Activated effector memory CD4-positive, alpha-beta T cell treated with anti-CD3 and anti-CD28 coated beads, Interleukin-2, amount 50 U/mL, for 16 hours (primary cell): ENCODE results near the gene OSBPL7.

Experiments
- DNase-seq: peaks from one replicate; pipeline ENCODE4 v3.0.0-alpha.2; 2020

OSBPL7 gene

GRCh38 chr17:47822785-47823184, 1.2 kb upstream of the OSBPL7 start:
- no peak for DNase-seq

- no peak for DNase-seq
Measured at GRCh38 chr17:47821031-47821423, 567 bp downstream of the OSBPL7 start.

GRCh38 chr17:47820033-47820789, 1.4 kb downstream of the OSBPL7 start:
- no peak for DNase-seq

GRCh38 chr17:47819475-47819874, 2.1 kb downstream of the OSBPL7 start:
- DNase-seq: no peak

GRCh38 chr17:47818002-47818695, 3.4 kb downstream of the OSBPL7 start:
- no peak for DNase-seq

GRCh38 chr17:47816947-47817346, 4.6 kb downstream of the OSBPL7 start:
- DNase-seq: no peak

- no peak for DNase-seq
Measured at GRCh38 chr17:47816111-47816735, 5.4 kb downstream of the OSBPL7 start.

GRCh38 chr17:47815106-47815918, 6.3 kb downstream of the OSBPL7 start:
- no peak for DNase-seq

GRCh38 chr17:47813512-47814031, 8.0 kb downstream of the OSBPL7 start:
- DNase-seq: peak; percentile 31

GRCh38 chr17:47813077-47813476, 8.5 kb downstream of the OSBPL7 start:
- DNase-seq: peak; percentile 37

GRCh38 chr17:47812146-47812920, 9.3 kb downstream of the OSBPL7 start:
- DNase-seq: peak; percentile 54

- DNase-seq: no peak
Measured at GRCh38 chr17:47811709-47812108, 9.9 kb downstream of the OSBPL7 start.

- peak; percentile 53 for DNase-seq
Measured at GRCh38 chr17:47810901-47811635, 10.5 kb downstream of the OSBPL7 start.

GRCh38 chr17:47810200-47810821, 11.3 kb downstream of the OSBPL7 start:
- DNase-seq: peak; percentile 65

- DNase-seq: peak; percentile 54
Measured at GRCh38 chr17:47808830-47809480, 12.6 kb downstream of the OSBPL7 start.

- peak; percentile 55 for DNase-seq
Measured at GRCh38 chr17:47808036-47808829, 13.4 kb downstream of the OSBPL7 start.

- peak; percentile 31 for DNase-seq
Measured at GRCh38 chr17:47807421-47807820, 14.2 kb downstream of the OSBPL7 start.

- no peak for DNase-seq
Measured at GRCh38 chr17:47806913-47807255, 14.7 kb downstream of the OSBPL7 start.
